Astrocyte (in vitro differentiated cells and primary cell): ENCODE results near the gene RAPGEF4.

Experiments used
- EZH2 ChIP-seq: IDR thresholded peaks from 2 replicates; pipeline ENCODE4 v1.6.1; 2012; ENCODE audit warnings: mild to moderate bottlenecking, low read length, inconsistent platforms; ENCODE audit not compliant: insufficient read depth
- TF ChIP-seq, protein P1 (sequence below): IDR thresholded peaks from 2 replicates; pipeline ENCODE4 v1.5.1; 2011; ENCODE audit warnings: low read depth, mild to moderate bottlenecking, inconsistent platforms, low read length, moderate library complexity; ENCODE audit not compliant: insufficient read depth

DNA sequence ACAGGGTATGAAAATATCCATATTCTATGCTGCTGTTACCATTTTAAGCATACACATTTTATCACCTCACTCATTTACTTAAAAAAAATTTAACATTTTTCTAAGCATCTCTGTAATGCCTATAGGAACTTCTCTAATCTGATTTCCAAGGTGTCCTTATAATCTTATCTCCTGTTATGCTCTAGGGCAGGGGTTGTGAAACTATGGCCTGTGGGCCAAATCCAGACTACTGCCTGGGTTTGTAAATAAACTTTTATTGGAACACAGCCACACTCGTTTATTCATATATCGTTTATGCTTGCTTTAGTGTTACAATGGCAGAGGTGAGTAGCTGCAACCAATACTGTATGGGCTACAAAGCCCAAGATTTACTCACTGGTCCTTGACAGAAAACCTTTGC, 151.6 kb downstream of the RAPGEF4 start:
- TF ChIP-seq, protein P1, sequence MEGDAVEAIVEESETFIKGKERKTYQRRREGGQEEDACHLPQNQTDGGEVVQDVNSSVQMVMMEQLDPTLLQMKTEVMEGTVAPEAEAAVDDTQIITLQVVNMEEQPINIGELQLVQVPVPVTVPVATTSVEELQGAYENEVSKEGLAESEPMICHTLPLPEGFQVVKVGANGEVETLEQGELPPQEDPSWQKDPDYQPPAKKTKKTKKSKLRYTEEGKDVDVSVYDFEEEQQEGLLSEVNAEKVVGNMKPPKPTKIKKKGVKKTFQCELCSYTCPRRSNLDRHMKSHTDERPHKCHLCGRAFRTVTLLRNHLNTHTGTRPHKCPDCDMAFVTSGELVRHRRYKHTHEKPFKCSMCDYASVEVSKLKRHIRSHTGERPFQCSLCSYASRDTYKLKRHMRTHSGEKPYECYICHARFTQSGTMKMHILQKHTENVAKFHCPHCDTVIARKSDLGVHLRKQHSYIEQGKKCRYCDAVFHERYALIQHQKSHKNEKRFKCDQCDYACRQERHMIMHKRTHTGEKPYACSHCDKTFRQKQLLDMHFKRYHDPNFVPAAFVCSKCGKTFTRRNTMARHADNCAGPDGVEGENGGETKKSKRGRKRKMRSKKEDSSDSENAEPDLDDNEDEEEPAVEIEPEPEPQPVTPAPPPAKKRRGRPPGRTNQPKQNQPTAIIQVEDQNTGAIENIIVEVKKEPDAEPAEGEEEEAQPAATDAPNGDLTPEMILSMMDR = no peak
- no peak for TF ChIP-seq EZH2
